H54 (cell line): ENCODE measurements around the gene LTBP1.
A peak's percentile ranks its signal among the peaks of the same experiment; 100 is the strongest.

ENCODE experiments used
- DNase-seq: peaks from one replicate; pipeline ENCODE4 v3.0.0; 2011; ENCODE audit warnings: low spot score, mixed read lengths; ENCODE audit not compliant: insufficient read length
- FAIRE-seq: peaks from 3 replicates; lab custom pipeline; 2011; peaks lifted over from hg19 to GRCh38; lab: Jason Lieb, UNC
- POLR2A ChIP-seq: IDR thresholded peaks from 2 replicates; pipeline ENCODE4 v1.6.1; 2011; ENCODE audit warnings: low read depth, mild to moderate bottlenecking, low read length

The LTBP1 gene

GRCh38 chr2:33108483-33109443 is 162.0 kb downstream of the LTBP1 start:
- DNase-seq (no peak), FAIRE-seq (peak; percentile 43)
- no peak for TF ChIP-seq POLR2A

DNA sequence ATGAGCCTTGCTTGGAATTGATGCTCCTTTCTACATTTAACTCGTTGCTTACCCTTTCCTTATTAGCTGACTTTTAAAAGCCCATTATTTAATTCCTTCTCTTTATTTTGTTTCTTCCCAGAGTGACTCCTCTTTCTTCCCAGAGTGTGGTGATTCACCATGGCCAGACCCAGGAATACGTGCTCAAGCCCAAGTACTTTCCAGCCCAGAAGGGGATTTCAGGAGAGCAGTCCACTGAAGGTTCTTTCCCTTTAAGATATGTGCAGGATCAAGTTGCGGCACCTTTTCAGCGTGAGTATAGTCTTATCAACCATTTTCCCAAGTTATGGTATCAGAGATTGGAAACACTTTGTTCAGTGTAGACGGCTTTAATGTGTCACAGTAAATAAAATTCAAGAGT is 163.7 kb downstream of the LTBP1 start:
- no peak for DNase-seq
- no peak for TF ChIP-seq POLR2A
- no peak for FAIRE-seq

- TF ChIP-seq POLR2A, result no peak
- DNase-seq (no peak), FAIRE-seq (no peak)
Measured at GRCh38 chr2:33111002-33111446, 164.3 kb downstream of the LTBP1 start.

GRCh38 chr2:33115196-33115595 is 168.4 kb downstream of the LTBP1 start:
- FAIRE-seq (no peak), DNase-seq (no peak)
- TF ChIP-seq POLR2A, result no peak

- TF ChIP-seq POLR2A, result no peak
Measured at GRCh38 chr2:33115728-33116127, 169.0 kb downstream of the LTBP1 start.

DNA sequence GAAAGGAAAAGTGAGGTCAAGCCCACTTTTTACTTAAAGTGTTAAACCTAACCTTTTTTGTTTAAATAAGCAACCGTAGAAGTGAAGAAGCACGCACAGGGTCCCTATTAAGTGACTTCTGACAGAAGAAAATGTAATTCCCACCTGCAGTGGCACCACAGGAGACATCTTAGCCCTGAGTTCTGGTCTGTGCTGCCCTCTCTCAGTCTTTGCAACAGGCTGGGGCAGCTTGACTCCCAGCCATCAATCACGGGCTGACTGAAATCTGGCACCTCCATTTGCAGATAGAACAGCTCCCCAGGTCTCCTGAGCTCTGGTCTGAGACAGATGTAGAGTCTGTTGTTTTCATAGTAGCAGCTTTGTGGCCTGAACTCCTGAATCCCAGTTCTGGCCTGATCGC is 170.0 kb downstream of the LTBP1 start:
- TF ChIP-seq POLR2A, result no peak
- DNase-seq (no peak), FAIRE-seq (no peak)

More at GRCh38 chr2:33115728-33116127, 169.0 kb downstream of the LTBP1 start:
- DNase-seq, result no peak
- no peak for FAIRE-seq

DNA sequence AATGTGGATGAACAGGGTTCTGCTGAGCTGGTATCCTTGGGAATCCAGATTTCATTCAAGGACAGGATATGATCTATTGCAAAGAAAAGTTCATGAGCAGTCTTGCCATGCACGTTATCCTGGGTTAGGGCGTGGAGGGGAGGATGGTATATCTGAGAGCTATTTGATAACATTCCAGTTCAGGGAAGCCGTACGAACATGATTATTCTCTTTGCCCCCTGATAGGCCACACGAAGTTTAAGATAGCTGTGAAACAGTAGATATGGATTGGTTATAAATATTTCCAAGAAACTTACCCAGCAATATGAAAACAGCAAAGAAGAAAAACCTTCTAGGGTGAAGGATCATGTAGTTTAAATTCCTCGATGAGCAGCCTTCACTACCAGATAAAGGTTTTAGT is 171.9 kb downstream of the LTBP1 start:
- FAIRE-seq (no peak), DNase-seq (no peak)
- no peak for TF ChIP-seq POLR2A

DNA sequence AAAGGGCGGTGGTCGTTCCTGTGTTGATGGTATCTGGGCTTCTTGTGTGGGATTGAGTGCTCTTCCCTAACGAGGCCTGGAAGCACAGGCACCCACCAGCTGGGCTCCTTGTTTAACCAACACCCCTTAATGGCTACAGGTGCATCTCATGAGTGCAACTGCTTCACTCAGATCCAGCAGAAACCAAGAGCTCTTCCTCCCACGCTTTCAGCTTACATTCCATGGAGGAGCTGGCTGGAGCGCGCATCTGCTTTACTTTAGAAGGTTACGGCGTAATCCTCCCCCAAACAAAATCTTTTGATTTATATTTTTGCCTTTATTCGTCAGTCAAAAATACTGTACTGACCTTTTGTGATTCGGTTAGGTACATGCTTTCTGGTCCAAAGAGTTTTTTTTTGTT is 174.7 kb downstream of the LTBP1 start:
- FAIRE-seq (no peak), DNase-seq (no peak)
- no peak for TF ChIP-seq POLR2A

- no peak for TF ChIP-seq POLR2A
- DNase-seq (no peak), FAIRE-seq (no peak)
Measured at GRCh38 chr2:33121925-33122324, 175.2 kb downstream of the LTBP1 start.

GRCh38 chr2:33122726-33123125 is 176.0 kb downstream of the LTBP1 start:
- TF ChIP-seq POLR2A, result no peak
- FAIRE-seq, result no peak
- DNase-seq, result no peak

DNA sequence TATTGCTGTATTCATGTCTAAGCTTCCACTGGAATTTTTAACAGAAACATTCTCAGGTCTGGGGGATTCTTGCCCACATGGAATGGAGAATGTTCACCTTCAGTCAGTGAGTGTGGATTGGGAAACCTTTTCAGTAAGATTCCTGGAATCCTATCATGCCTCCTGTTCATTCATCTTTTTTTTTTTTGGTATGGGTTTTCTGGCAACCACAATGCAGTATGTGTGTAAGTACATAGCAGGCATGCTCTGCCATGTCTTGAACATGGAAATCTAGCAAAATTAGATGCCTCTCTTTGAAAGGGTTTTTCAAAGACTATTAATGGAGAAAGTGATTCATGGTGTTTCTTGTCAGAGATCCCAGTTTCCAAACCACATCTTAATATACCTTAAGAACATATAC is 176.5 kb downstream of the LTBP1 start:
- FAIRE-seq, result no peak
- DNase-seq, result no peak
- no peak for TF ChIP-seq POLR2A

GRCh38 chr2:33126552-33126951 is 179.8 kb downstream of the LTBP1 start:
- FAIRE-seq, result no peak

DNA sequence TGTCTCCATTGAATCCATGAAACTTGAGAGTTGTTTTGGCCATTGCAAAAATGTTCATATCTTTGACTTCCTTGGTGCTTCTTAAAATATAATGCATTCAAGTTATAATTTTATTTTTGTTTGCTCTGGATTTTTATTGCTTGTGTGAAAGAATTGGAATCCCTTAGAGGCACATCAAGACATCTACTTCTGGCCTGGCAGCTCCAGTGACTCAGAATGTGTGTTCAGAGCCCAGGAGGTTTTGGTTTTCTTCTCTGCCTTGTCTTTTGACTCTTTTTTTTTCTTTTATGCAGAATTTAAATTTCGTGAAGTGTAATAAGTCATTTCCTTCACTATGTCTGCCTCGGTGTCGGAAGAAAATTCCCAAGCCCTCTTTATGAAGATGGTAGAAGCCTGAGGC is 180.2 kb downstream of the LTBP1 start:
- DNase-seq, result no peak
- TF ChIP-seq POLR2A, result no peak
- no peak for FAIRE-seq

More at GRCh38 chr2:33126552-33126951, 179.8 kb downstream of the LTBP1 start:
- TF ChIP-seq POLR2A, result no peak
- DNase-seq, result no peak

DNA sequence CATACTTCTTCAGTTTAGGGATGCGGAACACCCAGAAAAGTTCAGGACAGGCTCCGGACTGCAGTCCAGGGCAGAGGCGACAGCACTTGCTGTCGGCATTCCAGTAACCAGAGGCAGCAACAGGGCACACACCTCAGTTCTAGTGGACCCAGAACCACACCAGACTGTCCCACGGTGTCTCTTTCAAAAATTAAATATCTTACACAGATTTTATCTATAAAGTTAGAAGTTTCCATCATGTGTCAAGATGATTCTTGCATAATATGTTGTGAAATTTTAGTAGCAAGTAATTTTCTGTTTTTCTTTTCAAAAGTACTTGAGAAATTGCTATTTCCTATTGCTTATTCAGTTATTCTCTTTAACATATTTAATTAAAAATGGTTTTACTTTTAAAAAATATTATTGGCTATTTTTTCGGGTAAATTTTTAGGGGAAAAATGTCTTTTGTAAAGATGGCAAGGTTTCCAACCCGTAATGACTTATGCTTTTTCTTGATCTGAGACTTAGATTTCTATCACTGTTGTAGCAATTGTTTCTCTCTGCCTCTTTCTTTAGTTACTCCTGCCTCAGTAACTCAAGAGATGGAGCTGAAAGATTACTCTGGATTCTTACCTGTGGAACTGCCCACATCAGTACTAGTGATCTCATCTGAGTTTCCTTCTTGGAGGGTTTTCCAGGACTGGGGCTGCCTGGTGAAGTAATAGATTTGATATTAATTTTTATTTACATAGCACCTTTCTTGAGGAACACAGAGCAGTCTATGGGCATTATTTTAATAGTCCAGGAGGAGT is 182.7 kb downstream of the LTBP1 start:
- FAIRE-seq, result no peak
- DNase-seq, result no peak
- no peak for TF ChIP-seq POLR2A
